Measurements from ENCODE around the gene ELMO3.
A peak's percentile ranks its signal among the peaks of the same experiment; 100 is the strongest.

The ELMO3 gene

GRCh38 chr16:67183284-67183626 is 15.7 kb upstream of the ELMO3 start:
- DNase-seq, result no peak

- peak; percentile 77 to 98 (median 95) for DNase-seq
Observed at GRCh38 chr16:67183627-67184452, 15.1 kb upstream of the ELMO3 start, which contains the start of gene MATCAP1. Gene MATCAP1 (minus strand): TSS chr16:67183963. CDS start chr16:67180610, 3,353 bp downstream.

GRCh38 chr16:67184453-67184994 is 14.4 kb upstream of the ELMO3 start:
- no peak for DNase-seq

GRCh38 chr16:67184995-67185650 is 13.8 kb upstream of the ELMO3 start:
- DNase-seq, result peak; percentile 11 to 84 (median 66)

- DNase-seq, result no peak
Observed at GRCh38 chr16:67185651-67186134, 13.2 kb upstream of the ELMO3 start.

GRCh38 chr16:67186550-67186950 is 12.4 kb upstream of the ELMO3 start:
- no peak for DNase-seq

- DNase-seq, result no peak
Observed at GRCh38 chr16:67187175-67187890, 11.6 kb upstream of the ELMO3 start.

GRCh38 chr16:67188323-67188722 is 10.6 kb upstream of the ELMO3 start:
- DNase-seq, result no peak

- DNase-seq, result no peak
Observed at GRCh38 chr16:67188798-67189197, 10.1 kb upstream of the ELMO3 start.

- DNase-seq, result no peak
Observed at GRCh38 chr16:67190041-67190440, 8.9 kb upstream of the ELMO3 start, which contains the start of gene EXOC3L1. Gene EXOC3L1 (minus strand): TSS chr16:67190136. CDS start chr16:67189676, 460 bp downstream.

- no peak for DNase-seq
Observed at GRCh38 chr16:67190448-67191399, 8.2 kb upstream of the ELMO3 start.

- no peak for DNase-seq
Observed at GRCh38 chr16:67191411-67191994, 7.4 kb upstream of the ELMO3 start.

GRCh38 chr16:67191995-67192681 is 6.8 kb upstream of the ELMO3 start, which contains the start of gene E2F4:
Gene E2F4 (plus strand): TSS chr16:67192155. CDS start chr16:67192228, 73 bp downstream.
- DNase-seq, result peak; percentile 40 to 93 (median 88)

GRCh38 chr16:67192781-67193361 is 6.1 kb upstream of the ELMO3 start:
- DNase-seq, result no peak

GRCh38 chr16:67193536-67193935 is 5.4 kb upstream of the ELMO3 start:
- DNase-seq, result no peak

GRCh38 chr16:67194260-67194659 is 4.7 kb upstream of the ELMO3 start:
- no peak for DNase-seq

- no peak for DNase-seq
Observed at GRCh38 chr16:67195676-67196075, 3.3 kb upstream of the ELMO3 start.

GRCh38 chr16:67196881-67197280 is 2.0 kb upstream of the ELMO3 start:
- DNase-seq, result no peak

GRCh38 chr16:67197704-67198103 is 1.2 kb upstream of the ELMO3 start:
- no peak for DNase-seq

- peak in 9 of 14 donors; percentile 4 to 54 (median 39) for DNase-seq
Observed at GRCh38 chr16:67198238-67198734, 645 bp upstream of the ELMO3 start.

Data from C1 segment of cervical spinal cord (tissue), 14 donors.